GM12878 (cell line): ENCODE data around the gene CRB1. TPM values are rescaled to one million over a fixed set of nuclear protein-coding genes. Genes with fewer than 3 reads are reported as not detected.

ENCODE experiments used
- ATAC-seq: fragments of 200-7000 bp; cut with Tn5 transposase; 3 replicates; pipeline ENCODE4 v1.9.1; 2020; ENCODE audit warnings: mild to moderate bottlenecking, moderate library complexity
- BruUV-seq: library from RNA; stranded (reverse); fragments of 400-500 nt; replicated peaks from 2 replicates; lab custom pipeline; 2021; lab: Mats Ljungman, UMichigan
- CTCF ChIA-PET: fragments of 300-600 bp; sonication (Branson Sonifier 250); formaldehyde crosslinking; extraction: SDS; loops from one replicate; lab custom pipeline; 2021; ENCODE audit warnings: inconsistent platforms; lab: Yijun Ruan, JAX
- POLR2A ChIA-PET: fragments of 350-600 bp; formaldehyde crosslinking; extraction: SDS; loops from one replicate; lab custom pipeline; 2021; ENCODE audit warnings: inconsistent platforms; lab: Charles Lee
- RAD21 ChIA-PET: fragments of 300-600 bp; sonication (Branson Sonifier 250); formaldehyde crosslinking; loops from one replicate; lab custom pipeline; 2023; ENCODE audit warnings: antibody characterized with exemption; ENCODE audit not compliant: unreplicated experiment; lab: Charles Lee
- SMC1A ChIA-PET: fragments of 300-600 bp; sonication (Branson Sonifier 250); formaldehyde crosslinking; loops from one replicate; lab custom pipeline; 2023; ENCODE audit not compliant: unreplicated experiment, uncharacterized antibody; lab: Charles Lee
- DNase-seq: peaks from one replicate; pipeline ENCODE4 v3.0.0-alpha.2; 2011; ENCODE audit warnings: low read depth, low spot score
- FAIRE-seq: peaks from 3 replicates; lab custom pipeline; 2011; peaks lifted over from hg19 to GRCh38; lab: Jason Lieb, UNC
- H2AFZ ChIP-seq: 2 replicates; pipeline ENCODE4 v1.6.0; 2011; ENCODE audit warnings: low read depth, low read length, control low read depth; ENCODE audit not compliant: control insufficient read depth
- H3K27ac ChIP-seq: 2 replicates; pipeline ENCODE4 v1.5.1; 2011; ENCODE audit warnings: control low read depth; ENCODE audit not compliant: control insufficient read depth, insufficient read depth
- H3K27me3 ChIP-seq, 2 experiments: replicated peaks in 1 of 2; 2 replicates each; pipeline versions ENCODE4 v1.6.0 to v1.6.1; 2011; ENCODE audit warnings: low read length in 1 of 2; ENCODE audit not compliant: control insufficient read depth in 2 of 2, insufficient read depth in 2 of 2
- H3K36me3 ChIP-seq, 2 experiments: 2 replicates each; pipeline ENCODE4 v1.5.1; 2011; ENCODE audit warnings: low read length in 1 of 2; ENCODE audit not compliant: control insufficient read depth in 2 of 2, insufficient read depth in 2 of 2
- H3K4me1 ChIP-seq: 2 replicates; pipeline ENCODE4 v1.6.1; 2011; ENCODE audit warnings: mild to moderate bottlenecking, low read length, moderate library complexity, mixed read lengths; ENCODE audit not compliant: control insufficient read depth, insufficient read depth
- H3K4me2 ChIP-seq: 2 replicates; pipeline ENCODE4 v1.6.0; 2011; ENCODE audit warnings: control low read depth; ENCODE audit not compliant: control insufficient read depth, insufficient read depth
- H3K4me3 ChIP-seq: fragments of 200-600 bp; sonication (generic); 2 replicates; pipeline ENCODE4 v1.5.1; 2016
- H3K79me2 ChIP-seq: 2 replicates; pipeline ENCODE4 v1.6.0; 2011; ENCODE audit warnings: low read length; ENCODE audit not compliant: control insufficient read depth, insufficient read depth
- H3K9ac ChIP-seq: 2 replicates; pipeline ENCODE4 v1.8.0; 2011; ENCODE audit warnings: low read length, control low read depth, mixed read lengths; ENCODE audit not compliant: control insufficient read depth, insufficient read depth
- H3K9me3 ChIP-seq: replicated peaks from 3 replicates; pipeline ENCODE4 v1.5.1; 2011; ENCODE audit warnings: mild to moderate bottlenecking, low read length; ENCODE audit not compliant: control insufficient read depth, insufficient read depth
- H4K20me1 ChIP-seq: 2 replicates; pipeline ENCODE4 v1.6.0; 2011; ENCODE audit not compliant: control insufficient read depth, insufficient read depth
- ETV6 ChIP-seq, 2 experiments: fragments of 450-650 bp in 1 of 2; IDR thresholded peaks in 1 of 2; conservative IDR thresholded peaks in 1 of 2; 2 replicates each; pipeline ENCODE4 v1.6.1; 2014; ENCODE audit warnings: antibody characterized with exemption in 1 of 2, borderline replicate concordance in 1 of 2, low read depth in 1 of 2, mild to moderate bottlenecking in 1 of 2, moderate library complexity in 1 of 2
- HDAC2 ChIP-seq: fragments of 200-600 bp; sonication (generic); IDR thresholded peaks from 2 replicates; pipeline ENCODE4 v1.6.1; 2017
- HDGF ChIP-seq: fragments of 450-650 bp; IDR thresholded peaks from 2 replicates; pipeline ENCODE4 v1.6.1; 2016; ENCODE audit warnings: antibody characterized with exemption
- KDM1A ChIP-seq: fragments of 200-600 bp; sonication (generic); IDR thresholded peaks from 2 replicates; pipeline ENCODE4 v1.6.1; 2016; ENCODE audit warnings: borderline replicate concordance
- POLR2AphosphoS5 ChIP-seq: IDR thresholded peaks from 2 replicates; pipeline ENCODE4 v1.6.1; 2011; ENCODE audit warnings: mild to moderate bottlenecking, low read length, inconsistent platforms
- RBBP5 ChIP-seq: fragments of 200-600 bp; sonication (generic); conservative IDR thresholded peaks from 2 replicates; pipeline ENCODE4 v1.6.1; 2016
- SIX5 ChIP-seq: IDR thresholded peaks from 2 replicates; pipeline ENCODE4 v1.6.1; 2011; ENCODE audit warnings: mild to moderate bottlenecking, low read depth, low read length, moderate library complexity; ENCODE audit not compliant: severe bottlenecking
- STAT1 ChIP-seq: fragments of 450-650 bp; conservative IDR thresholded peaks from 2 replicates; pipeline ENCODE4 v1.6.1; 2014; ENCODE audit warnings: antibody characterized with exemption, mild to moderate bottlenecking
- SUPT20H ChIP-seq: IDR thresholded peaks from 2 replicates; pipeline ENCODE4 v1.6.1; 2011; ENCODE audit warnings: low read depth, mild to moderate bottlenecking, low read length, moderate library complexity, borderline replicate concordance; ENCODE audit not compliant: control insufficient read depth
- SUZ12 ChIP-seq: fragments of 200-600 bp; sonication (generic); IDR thresholded peaks from one replicate; pipeline ENCODE4 v1.6.1; 2018; ENCODE audit warnings: antibody characterized with exemption, mild to moderate bottlenecking; ENCODE audit not compliant: unreplicated experiment
- TBL1XR1 ChIP-seq: IDR thresholded peaks from 2 replicates; pipeline ENCODE4 v1.6.1; 2012; ENCODE audit warnings: low read depth, low read length, improper control_type of control experiment
- ZNF217 ChIP-seq: fragments of 450-650 bp; IDR thresholded peaks from 2 replicates; pipeline ENCODE4 v1.6.1; 2017; ENCODE audit warnings: antibody characterized with exemption, mild to moderate bottlenecking
- ZZZ3 ChIP-seq: IDR thresholded peaks from 2 replicates; pipeline ENCODE4 v1.6.1; 2011; ENCODE audit warnings: low read depth; ENCODE audit not compliant: control insufficient read depth, insufficient read length
- WGBS: methylation state at CpG from one replicate; pipeline ENCODE4 v1.1.6; 2016; ENCODE audit warnings: low lambda C conversion rate; ENCODE audit not compliant: insufficient replicate concordance, insufficient coverage; ENCODE audit errors: missing lambda C conversion rate; 5-methylcytosine and 5-hydroxymethylcytosine counted together
- in situ Hi-C: fragments of 300-500 bp; cut with MboI; formaldehyde crosslinking; loops from 9 replicates; pipeline ENCODE4 v1.14.3; 2018; ENCODE audit warnings: mixed read lengths
- intact Hi-C: fragments of 100-400 bp; cut with micrococcal nuclease; formaldehyde crosslinking; loops from one replicate; pipeline ENCODE4 v1.14.2; 2022; ENCODE audit not compliant: unreplicated experiment
- polyA plus RNA-seq, 11 experiments: library from polyadenylated mRNA; depleted of rRNA in 4 of 11; unstranded in 6 of 11; stranded (reverse) in 5 of 11; fragments of >200 nt; fragmentation: Nextera tagmentation in 4 of 11; fragmentation: Illumina TruSeq in 1 of 11; extraction: Ambion mirVana in 4 of 11; extraction: Trizol in 1 of 11; gene quantifications; 1 replicate in 1 of 11; 2 replicates in 10 of 11; pipeline versions ENCODE4 v1.2.1 to v1.2.3, GENCODE V29; 2011 to 2016; ENCODE audit warnings: inconsistent platforms in 2 of 11, missing spikeins in 2 of 11, low read depth in 1 of 11
- total RNA-seq, 4 experiments: library from RNA; depleted of rRNA in 3 of 4; stranded (reverse); fragments of >200 nt in 3 of 4; fragmentation: Illumina TruSeq in 1 of 4; extraction: Trizol in 1 of 4; gene quantifications; 2 replicates each; pipeline versions ENCODE4 v1.2.1 to v1.2.3, GENCODE V29; 2013 to 2021
- TF ChIP-seq, protein P1 (sequence below): fragments of 450-650 bp; conservative IDR thresholded peaks from 2 replicates; pipeline ENCODE4 v1.6.1; 2017; ENCODE audit warnings: mild to moderate bottlenecking, moderate library complexity
- TF ChIP-seq, protein P2 (sequence below): IDR thresholded peaks from 2 replicates; pipeline ENCODE4 v1.6.1; 2011; ENCODE audit warnings: low read depth, mild to moderate bottlenecking, low read length, moderate library complexity, borderline replicate concordance; ENCODE audit errors: extremely low read depth

The CRB1 gene
- total and polyA plus RNA-seq, 10 of the 15 experiments (the other 5 are each of a cell fraction or from before 2014, with no cell fraction given): 0.06 to 0.10 (median 0.06) TPM; not detected in 7

- POLR2A ChIA-PET: no interaction called here
- RAD21 ChIA-PET: no interaction called here
- SMC1A ChIA-PET: no interaction called here
Observed at GRCh38 chr1:197424380-197424779, 156.3 kb downstream of the CRB1 start.

DNA sequence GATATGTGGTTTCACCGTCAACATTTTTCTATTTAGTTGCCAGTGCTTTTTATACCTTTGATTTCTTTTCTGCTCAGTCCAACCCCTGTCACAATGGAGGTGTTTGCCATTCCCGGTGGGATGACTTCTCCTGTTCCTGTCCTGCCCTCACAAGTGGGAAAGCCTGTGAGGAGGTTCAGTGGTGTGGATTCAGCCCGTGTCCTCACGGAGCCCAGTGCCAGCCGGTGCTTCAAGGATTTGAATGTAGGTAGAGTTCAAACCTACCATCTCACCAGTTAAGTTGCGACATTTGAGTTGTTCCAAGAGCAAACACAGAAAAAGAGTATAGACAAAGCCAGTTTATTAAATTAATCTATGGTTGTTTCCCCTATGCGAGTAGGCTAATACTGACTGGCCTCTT lies 161.3 kb downstream of the CRB1 start:
- Histone ChIP-seq H3K9ac (no peak overlapping the region), H2AFZ (no peak overlapping the region), H3K79me2 (no peaks in the 10 kb centered on the region), H3K36me3 (no peaks in the 10 kb centered on the region), H3K27ac (no peak overlapping the region), H3K4me1 (no peaks in the 10 kb centered on the region), H3K9me3 (no peaks in the 10 kb centered on the region), H4K20me1 (no peaks in the 10 kb centered on the region), H3K4me2 (no peak overlapping the region), H3K4me3 (no peak overlapping the region)
- FAIRE-seq (no peak), DNase-seq (no peak), ATAC-seq (no peak)
- intact Hi-C loops (no loop called here), in situ Hi-C loops (no loop called here)
- ChIA-PET SMC1A (no interaction called here), CTCF (no interaction called here), RAD21 (no interaction called here)
- no TSS peak for BruUV-seq
- 51% methylated on average over 7 of the region's 7 CpGs for WGBS
- TF ChIP-seq HDGF (no peak), SIX5 (no peak), POLR2AphosphoS5 (no peak), KDM1A (no peak), ETV6 (conservative IDR thresholded peaks at IDR 0.05 in 1 of 2, IDR thresholded peaks at IDR 0.05 in 1 of 2; ENCODE audit: borderline replicate concordance in 1 of 2, low read depth in 1 of 2) (no peak), ZNF217 (no peak), RBBP5 (no peak), STAT1 (no peak), ZZZ3 (no peak), HDAC2 (no peak), TBL1XR1 (no peak)
- TF ChIP-seq, protein P1, sequence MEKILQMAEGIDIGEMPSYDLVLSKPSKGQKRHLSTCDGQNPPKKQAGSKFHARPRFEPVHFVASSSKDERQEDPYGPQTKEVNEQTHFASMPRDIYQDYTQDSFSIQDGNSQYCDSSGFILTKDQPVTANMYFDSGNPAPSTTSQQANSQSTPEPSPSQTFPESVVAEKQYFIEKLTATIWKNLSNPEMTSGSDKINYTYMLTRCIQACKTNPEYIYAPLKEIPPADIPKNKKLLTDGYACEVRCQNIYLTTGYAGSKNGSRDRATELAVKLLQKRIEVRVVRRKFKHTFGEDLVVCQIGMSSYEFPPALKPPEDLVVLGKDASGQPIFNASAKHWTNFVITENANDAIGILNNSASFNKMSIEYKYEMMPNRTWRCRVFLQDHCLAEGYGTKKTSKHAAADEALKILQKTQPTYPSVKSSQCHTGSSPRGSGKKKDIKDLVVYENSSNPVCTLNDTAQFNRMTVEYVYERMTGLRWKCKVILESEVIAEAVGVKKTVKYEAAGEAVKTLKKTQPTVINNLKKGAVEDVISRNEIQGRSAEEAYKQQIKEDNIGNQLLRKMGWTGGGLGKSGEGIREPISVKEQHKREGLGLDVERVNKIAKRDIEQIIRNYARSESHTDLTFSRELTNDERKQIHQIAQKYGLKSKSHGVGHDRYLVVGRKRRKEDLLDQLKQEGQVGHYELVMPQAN: no peak
- TF ChIP-seq, all 136 proteins: peak for 0
- H3K27me3 ChIP-seq: no peaks in the 10 kb centered on the region; a peak in 1 of 4 replicates
- POLR2A ChIA-PET: no interaction called here

More at GRCh38 chr1:197424380-197424779, 156.3 kb downstream of the CRB1 start:
- FAIRE-seq (no peak), ATAC-seq (no peak), DNase-seq (no peak)
- CTCF ChIA-PET: no interaction called here
- Histone ChIP-seq H2AFZ (no peak overlapping the region), H3K79me2 (no peaks in the 10 kb centered on the region), H4K20me1 (no peaks in the 10 kb centered on the region), H3K4me3 (no peak overlapping the region), H3K9ac (no peak overlapping the region), H3K9me3 (no peaks in the 10 kb centered on the region), H3K27me3 (no peaks in the 10 kb centered on the region), H3K27ac (no peak overlapping the region), H3K4me2 (no peak overlapping the region), H3K4me1 (no peaks in the 10 kb centered on the region), H3K36me3 (no peaks in the 10 kb centered on the region)
- intact Hi-C loops: no loop called here
- no TSS peak for BruUV-seq
- TF ChIP-seq, protein P2, sequence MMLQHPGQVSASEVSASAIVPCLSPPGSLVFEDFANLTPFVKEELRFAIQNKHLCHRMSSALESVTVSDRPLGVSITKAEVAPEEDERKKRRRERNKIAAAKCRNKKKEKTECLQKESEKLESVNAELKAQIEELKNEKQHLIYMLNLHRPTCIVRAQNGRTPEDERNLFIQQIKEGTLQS: no peak
- TF ChIP-seq SUZ12 (no peak), SUPT20H (no peak)
- 30% methylated on average over 6 of the region's 6 CpGs for WGBS
- in situ Hi-C loops: no loop called here
